Suppressor macrophage treated with lipopolysaccharide for 4 hours (primary cell): ENCODE data around the gene MANBA.
A peak's percentile ranks its signal among the peaks of the same experiment; 100 is the strongest.

ENCODE experiments used
- DNase-seq: peaks from one replicate; pipeline ENCODE4 v3.0.0-alpha.2; 2020

MANBA gene

DNA sequence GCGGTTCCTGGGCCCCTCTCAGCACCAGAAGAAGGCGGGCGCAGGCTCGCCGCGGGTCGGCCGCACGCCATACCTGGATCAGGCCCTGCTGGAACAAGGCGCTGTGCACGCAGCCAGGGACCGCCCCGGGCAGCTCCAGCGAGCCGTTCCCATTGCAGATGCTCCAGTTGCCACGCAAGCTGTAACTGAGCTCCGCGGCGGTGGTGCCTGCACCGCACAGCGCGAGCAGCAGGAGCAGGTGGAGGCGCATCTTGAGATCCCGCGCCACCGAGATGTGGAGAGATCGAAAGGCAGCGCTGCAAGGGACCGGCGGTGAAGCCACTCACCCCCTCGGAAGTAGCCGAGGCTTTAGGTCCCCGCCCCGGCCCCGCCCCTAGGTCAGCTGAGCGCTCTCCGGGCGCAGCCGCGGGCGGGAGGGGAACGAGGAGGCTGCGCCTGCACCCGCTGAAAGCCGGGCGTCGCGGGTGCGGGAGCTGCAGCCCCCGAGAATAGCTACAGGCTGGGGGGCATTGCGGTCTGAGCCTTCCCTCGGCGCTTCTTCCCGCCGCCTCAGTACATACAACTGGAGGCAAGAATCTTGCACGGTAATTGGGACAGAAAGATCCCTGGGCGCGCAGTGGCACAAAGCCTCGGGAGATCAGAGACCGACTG, at the start of gene MANBA:
Gene MANBA, minus strand, starts transcription at position 324 of the 651 bp plus-strand sequence. Its CDS starts 74 bp downstream, at position 250.
- DNase-seq, result peak; percentile 95

DNA sequence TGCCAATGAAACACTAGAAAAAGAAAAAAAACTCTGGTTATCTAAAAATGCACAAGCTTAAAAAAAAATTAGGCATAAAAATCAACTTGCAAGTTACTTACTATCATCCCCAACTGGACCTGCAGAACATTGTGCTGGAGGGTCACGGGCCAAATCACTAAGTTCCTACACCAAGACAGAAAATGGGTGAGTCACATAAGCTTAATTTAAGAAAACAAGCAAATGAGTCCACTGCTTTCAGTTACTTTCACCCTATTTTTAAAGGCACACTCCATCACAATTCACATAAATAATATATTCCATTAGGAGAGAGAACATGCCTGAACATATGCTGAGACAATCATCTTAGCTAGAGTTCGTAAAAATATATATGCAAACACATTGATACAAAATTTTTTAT, 48.9 kb upstream of the MANBA start:
- DNase-seq, result no peak

DNA sequence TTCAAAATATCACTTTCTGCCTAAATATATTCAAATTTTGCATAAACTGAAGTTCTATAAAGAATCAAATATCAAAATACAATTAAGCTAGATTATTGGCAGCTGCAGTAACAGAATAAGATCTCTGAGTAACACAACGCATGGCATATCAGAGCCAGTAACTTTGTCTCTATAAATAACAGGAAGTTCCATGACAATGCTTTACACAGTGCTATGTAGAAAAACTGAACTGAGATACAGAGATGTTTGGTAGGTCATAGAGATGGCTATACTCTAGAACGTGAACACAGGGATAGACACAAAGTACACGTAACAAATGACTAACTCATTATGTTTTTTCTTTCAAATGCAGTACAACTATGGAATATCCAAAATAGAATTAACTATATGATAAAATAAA, 48.4 kb upstream of the MANBA start:
- DNase-seq, result peak; percentile 34

DNA sequence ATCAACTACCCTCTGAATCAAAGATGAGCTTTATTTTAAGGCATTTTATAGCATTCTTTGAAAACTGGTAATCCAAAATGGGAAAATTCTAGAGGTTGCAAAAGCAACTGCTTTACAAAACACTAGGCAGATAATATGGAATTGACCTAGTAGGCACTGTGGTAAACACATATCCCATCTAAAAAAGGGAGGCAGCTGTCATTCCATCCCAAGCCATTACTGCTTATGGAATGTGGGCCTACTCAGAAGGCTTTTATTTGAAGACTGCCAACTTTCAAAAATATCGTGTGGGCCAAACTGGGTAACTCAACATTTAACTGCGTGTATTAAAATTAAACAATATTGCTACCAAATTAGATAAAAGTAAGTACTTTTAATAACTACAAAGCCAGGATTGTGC, 47.2 kb upstream of the MANBA start:
- DNase-seq, result no peak

DNA sequence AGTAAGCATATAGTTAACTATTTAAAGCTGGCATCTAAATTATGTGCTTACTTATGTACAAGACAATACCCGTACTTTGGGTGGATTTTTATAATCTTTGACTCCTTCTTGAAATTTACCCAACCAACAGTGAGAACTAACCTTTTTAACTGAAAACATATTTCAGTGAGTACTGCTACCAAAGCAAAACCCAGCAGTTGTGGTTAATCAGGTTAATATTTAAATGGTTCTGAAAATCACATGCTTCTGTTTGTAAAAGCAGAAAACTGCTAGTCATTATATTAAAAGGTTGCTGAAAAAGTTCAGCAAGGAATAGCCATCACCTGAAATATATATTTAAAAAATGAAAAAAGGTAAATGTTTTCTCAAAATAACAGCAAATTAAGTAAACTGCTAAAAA, 46.6 kb upstream of the MANBA start:
- DNase-seq, result no peak

DNA sequence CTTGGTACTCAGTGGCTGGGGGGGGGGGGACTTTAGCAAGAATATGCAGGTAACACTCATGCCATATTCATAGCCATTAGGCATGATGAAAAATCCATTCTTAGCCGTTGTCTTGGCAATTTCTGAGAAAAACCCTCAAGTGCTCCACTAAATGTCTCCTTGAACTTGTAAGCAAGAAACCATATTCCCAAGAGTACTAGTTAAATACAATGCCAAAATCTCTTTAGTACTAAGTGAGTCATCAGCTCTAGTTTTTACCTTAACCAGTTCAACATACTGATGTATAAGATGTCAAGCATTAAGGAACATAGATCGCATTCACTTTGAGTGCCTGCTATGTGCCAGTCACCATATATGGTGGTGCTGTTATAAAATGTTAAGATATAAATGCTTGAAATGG, 39.0 kb upstream of the MANBA start:
- DNase-seq, result no peak

DNA sequence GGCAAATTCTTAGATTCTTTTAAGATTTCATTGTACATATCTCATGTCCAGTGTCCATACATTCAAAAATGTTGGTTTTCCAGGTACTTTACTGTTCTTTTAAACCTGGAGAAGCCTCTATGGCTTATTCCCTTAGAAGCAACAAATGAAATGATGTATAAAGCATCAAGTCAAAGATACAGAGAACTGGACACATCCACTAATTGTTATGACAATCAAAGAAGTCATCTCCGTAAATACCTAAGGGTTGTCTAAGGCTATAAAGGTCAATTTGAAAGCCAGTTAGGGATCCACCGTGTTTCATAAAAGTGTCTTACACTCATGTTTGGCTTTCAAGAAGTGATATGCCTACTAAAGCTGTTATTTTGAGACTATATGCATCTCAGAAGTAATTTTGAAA, 34.2 kb upstream of the MANBA start:
- no peak for DNase-seq

DNA sequence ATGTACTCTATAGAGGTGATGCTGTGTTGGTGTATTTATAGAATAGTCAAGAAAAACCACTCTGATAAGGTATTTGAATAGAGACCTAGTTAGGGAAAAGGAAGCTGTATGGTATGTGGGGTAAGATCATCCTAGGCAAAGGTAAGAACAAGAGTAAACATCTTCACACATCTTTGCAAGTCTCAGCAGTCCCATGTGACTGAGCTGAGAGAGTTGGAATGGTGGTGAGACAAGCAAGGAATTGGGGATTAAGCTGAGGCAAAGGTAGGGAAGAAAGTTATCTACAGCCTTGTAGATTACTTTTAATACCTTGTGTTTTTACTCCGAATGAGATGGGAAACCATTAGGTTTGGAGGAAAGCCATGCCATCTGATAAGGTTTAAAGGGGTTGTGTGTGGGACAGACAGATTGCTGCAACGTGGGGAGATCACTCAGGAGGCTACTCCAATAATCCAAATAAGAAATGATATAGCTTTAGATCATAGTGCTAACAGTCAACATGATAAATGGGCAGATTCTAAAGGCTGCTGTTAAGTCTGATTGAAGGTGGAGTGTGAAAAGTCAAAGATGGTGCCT, 31.7 kb upstream of the MANBA start:
- no peak for DNase-seq

DNA sequence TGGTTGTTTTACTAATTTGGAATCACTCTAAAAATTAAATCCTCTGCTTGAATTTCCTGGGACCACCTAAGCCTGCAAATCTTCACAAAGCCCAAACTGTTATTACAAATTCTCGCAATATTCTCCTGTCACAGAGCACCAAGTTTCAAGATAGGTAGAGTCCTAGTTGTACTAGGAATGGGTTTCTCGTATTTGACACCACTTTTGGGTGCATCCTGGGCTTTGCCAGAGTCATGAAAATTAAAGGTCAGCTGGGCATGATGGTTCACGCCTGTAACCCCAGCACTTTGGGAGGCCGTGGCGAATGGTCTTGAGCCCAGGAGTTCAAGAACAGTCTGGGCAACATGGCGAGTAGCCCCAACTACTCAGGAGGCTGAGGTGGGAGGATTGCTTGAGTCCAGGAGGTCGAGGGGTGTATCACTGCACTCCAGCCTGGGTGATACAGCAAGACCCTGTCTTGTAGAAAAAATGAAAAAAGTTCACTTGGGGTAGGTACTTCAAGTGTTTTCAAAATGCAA, 30.6 kb upstream of the MANBA start:
- no peak for DNase-seq

DNA sequence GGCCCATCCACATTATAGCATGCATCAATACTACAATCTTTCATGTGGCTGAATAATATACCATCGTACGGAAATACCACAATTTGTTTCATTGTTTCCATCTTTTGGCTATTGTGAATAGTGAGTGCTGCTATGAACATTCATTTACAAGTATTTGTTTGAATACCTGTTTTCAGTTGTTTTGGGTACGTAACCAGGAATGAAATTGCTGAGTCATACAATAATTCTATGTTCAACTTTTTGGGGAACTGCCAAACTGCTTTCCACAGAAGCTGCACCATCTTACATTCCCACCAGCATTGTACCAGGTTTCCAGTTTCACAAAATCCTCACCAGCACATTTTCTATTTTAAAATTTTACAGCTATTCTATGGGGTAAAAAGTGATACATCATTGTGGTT, 28.5 kb upstream of the MANBA start:
- no peak for DNase-seq

DNA sequence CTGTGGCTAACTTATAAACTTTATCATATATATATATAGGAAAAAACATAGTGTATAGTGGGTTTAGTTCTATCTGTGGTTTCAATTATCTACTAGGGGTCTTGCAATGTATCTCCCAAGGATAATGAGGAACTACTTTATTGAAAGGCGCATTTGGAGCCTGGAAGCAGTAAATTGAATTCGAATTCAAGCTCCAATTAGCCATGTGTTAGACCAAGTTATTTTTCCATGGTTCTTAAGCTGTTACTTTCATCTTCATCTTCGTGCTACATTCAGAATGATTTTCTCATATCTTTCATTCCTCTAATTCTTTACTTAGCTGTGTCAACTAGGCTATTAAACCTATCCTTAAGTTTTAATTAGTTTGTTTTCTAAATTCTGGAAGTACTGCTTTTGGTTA, 27.2 kb upstream of the MANBA start:
- DNase-seq, result no peak

DNA sequence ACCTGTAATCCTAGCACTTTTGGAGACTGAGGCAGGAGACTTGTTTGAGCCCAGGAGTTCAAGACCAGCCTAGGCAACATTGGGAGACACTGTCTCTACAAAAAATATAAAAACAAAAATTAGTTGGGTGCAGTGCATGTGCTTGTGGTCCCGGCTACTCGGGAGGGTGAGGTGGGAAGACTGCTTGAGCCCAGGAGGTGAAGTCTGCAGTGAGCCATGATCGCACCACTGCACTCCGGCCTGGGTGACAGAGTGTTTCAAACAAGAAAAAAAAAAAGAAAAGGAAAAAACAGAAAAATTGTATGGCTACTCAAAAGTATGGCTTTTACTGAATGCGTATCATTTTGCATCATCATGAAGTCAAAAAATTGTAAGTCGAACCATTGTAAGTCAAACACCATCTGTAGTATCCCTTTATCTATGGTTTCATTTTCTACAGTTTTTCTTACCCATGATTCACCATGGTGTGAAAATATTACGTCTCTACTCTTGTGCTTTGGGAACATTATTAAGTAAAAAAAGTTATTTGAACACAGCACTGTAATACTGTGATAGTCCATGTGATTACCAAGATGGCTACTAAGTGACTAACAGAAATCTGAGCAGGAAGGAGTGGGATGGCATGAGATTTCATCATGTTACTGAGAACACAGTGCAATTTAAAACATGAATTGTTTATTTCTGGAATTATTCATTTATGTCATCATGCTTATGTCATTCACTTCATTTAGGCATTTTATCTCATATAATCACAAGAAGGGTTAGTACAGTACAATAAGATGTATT, 26.5 kb upstream of the MANBA start:
- peak; percentile 85 for DNase-seq

DNA sequence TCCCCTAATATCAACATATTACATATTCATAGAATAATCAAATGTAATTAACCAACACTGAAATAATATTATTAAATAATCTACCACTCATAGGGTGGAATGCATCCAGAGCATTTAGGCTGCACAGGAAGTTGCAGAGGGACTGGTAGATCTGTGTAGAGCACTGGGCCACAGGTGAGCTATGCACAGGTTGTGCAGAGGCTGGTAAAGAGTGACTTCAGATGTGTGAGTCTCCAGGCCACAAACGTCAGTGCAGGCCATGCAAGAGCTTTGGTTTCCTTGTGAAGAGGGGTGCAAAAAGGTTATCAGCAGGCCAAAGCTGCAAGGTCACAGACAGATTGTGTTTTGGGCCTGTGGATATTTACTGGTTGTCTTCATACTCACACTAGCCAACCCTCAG, 25.5 kb upstream of the MANBA start:
- DNase-seq, result no peak

DNA sequence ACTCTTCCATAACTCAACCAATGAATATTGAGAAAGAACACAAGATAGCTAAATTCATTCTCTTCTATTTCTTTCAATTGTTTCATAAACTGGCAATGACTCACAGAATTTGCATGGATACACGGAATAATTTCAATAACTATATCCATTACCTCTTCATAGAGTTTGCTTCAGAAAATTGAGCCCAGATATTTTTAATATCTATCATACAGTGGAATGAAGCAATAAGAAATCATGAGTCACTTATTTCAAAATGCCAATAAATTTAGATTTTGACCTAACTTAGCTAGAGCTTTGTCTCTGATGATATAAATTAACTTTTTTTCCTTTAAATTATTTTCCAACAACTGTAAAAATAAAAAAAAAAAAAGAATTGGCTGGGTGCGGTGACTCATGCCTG, 22.2 kb upstream of the MANBA start:
- DNase-seq, result no peak

DNA sequence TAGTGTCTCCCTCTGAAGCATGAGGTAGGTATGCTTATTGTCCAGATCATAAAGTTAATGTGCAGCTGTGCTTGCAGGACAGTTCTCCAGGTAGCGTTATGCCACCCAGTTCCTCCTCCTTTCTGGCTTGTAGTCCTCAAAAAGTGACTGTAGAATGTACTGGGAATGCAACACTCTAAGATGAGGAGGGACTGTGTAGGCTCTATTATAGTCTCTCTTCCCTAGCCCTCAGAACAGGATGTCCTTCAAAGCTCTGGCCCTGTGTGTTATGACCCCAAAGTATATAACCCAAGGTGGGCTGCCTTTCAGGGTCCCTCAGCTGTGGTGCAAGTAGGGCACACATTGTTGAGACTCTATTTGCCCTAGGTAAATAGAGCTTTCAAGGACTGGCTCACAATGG, 20.8 kb upstream of the MANBA start:
- DNase-seq, result no peak

DNA sequence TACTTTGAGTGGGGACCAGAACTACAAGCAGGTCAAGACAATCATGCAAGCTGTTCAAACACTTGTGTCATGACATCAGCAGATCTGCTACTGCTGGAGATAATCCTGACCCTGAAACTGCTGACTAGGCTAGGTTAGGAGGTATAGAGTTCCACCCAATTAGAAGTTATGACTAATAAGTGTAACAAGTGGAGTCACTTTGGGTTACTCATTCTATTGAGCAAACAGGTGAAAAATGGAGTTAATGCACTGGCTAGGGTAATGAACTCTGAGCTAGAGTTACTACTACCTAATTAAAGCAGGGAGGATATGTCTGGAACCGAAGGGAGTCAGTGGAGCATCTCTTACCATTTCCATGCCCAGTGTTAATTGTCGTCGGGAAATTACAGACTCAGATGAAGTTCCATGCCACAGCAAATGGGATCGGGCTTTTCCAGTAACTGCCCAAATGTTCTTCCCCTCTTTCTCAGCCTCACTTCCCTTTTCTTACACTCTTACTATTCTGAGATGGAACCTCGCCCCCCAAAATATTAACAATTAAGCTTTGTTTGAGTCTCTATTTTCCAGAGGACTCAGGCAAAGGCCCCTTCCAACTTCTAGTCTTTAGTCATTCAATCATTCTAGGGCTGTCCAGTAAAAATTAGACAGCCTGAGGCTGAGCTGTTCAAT, 19.8 kb upstream of the MANBA start:
- DNase-seq, result no peak

DNA sequence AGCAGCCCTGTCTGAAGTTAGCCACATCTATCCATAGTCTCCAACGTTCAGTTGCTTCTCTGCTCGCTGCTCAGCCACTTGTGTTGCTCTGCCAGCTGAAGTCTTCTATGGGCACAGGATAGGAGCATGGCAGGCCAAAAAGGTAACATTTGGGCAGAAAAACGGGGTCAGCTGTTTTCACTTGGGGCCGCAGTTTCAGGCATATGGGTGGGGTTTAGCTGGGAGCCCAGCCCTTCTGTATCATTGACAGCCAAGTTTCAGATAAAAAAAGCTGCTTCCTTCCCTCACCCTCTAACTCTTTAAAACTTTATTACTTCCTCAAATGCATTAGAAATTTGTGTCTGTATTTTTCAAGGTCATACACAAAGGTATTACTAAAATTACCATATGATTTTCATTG, 18.4 kb upstream of the MANBA start:
- DNase-seq, result no peak

DNA sequence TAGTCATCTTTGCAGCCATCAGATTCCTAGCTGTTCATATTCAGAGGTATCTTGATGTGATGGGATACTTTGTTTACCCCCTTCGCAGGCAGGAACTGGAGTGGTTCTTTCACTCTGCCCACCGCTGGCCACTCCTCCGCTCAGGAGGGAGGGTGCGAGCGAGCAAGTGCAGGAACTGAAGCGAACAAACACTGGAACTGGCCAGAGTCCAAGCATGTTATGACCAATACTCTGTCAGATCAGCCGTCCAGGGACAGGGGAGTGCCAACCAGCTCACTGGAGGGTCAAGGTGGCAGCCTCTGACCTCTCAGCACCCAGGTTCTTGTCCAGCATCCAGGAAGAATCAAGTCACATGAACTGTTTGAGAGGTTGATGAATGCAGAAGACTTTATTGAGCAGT, 18.0 kb upstream of the MANBA start:
- DNase-seq, result no peak

DNA sequence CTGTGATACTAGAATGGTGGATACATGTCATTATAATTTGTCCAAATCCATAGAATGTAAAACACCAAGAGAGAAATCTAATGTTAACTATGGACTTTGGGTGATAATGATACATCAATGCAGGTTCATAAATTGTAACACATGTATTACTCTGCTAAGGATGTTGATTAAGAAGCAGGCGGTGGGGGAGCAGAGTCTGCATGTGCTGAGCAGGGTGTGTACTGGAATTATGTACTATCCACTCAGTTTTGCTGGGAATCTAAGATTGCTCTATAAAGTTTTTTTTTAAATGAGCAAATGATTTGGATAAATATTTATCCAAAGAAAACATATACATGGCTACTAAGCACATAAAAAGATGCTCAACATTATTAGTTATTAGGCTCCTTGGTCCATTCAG, 15.0 kb upstream of the MANBA start:
- DNase-seq, result no peak

DNA sequence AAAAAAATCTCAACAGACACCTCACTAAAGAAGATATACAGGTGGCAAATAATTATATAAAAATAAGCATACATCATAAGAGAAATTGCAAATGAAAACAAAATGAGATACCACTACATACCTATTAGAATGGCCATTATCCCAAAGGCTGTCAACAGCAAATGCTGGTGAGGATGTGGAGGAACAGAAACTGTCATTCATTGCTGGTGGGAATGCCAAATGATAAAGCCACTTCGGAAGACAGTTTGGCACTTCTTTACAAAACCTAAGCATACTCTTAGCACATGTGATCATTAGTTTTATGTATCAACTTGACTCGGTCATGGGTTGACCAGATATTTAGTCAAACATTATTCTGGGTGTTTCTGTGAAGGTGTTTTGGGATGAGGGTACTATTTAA, 13.5 kb upstream of the MANBA start:
- DNase-seq, result no peak

DNA sequence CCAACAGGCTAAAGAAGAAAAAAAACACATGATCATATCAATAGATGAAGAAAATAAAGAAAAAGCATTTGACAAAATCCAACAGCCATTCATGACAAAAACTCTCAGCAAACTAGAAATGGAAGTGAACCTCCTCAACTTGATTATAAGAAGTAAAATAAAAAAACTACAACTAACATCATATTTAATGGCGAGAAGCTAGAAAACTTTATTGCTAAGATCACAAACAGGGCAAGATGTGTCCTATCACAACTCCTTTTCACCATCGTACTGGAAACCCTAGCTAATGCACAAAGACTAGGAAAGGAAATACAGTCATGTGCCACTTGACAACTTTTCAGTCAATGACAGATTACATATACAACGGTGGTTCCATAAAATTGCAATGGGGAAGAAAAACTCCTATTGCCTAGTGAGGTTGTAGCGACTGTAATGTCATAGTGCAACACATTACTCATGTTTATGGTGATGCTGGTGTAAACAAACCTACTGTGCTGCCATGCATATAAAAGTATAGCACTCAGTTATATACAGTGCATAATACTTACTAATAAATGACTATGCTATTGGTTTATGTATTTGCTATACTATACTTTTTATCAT, 12.1 kb upstream of the MANBA start:
- DNase-seq, result no peak

DNA sequence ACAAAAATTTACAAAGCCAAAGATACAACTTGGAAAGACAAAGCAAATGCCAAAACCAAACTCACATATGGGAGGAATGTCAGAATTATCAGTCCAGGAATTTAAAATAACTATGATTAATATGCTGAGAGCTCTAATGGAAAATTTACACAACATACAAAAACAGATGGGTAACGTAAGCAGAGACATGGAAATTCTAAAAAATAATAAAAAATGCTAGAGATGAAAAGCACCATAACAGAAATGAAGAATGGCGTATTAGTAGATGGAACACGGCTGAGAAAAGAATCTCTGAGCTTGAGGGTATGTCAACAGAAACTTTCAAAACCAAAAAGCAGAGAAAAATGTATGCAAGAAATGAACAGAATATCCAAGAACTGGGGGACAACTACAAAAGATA, 4.1 kb upstream of the MANBA start:
- DNase-seq, result no peak

DNA sequence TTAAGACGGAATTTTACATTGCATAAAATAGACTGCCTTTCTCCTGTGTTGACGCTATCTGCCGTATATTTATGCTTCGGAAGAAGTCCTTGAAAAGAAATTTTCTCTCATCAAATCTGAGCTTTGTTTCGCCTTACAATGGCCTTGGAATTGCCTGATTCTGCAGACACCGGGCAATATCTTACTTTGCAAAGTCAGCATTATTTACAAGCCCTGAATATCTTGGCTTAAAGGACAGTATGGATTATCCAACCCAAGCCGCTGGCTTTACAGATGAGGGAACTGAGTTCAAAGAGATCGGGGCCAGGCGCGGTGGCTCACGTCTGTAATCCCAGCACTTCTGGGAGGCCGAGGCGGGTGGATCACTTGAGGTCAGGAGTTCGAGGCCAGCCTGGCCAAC, 1.1 kb upstream of the MANBA start:
- DNase-seq, result no peak
